Fibroblast of skin of left quadriceps (primary cell): ENCODE results near the gene COL7A1.

Experiments used
- DNase-seq, 2 experiments: peaks; one replicate each; pipeline ENCODE4 v3.0.0-alpha.2; 2013; ENCODE audit warnings: low read depth in 2 of 2

The COL7A1 gene

DNA sequence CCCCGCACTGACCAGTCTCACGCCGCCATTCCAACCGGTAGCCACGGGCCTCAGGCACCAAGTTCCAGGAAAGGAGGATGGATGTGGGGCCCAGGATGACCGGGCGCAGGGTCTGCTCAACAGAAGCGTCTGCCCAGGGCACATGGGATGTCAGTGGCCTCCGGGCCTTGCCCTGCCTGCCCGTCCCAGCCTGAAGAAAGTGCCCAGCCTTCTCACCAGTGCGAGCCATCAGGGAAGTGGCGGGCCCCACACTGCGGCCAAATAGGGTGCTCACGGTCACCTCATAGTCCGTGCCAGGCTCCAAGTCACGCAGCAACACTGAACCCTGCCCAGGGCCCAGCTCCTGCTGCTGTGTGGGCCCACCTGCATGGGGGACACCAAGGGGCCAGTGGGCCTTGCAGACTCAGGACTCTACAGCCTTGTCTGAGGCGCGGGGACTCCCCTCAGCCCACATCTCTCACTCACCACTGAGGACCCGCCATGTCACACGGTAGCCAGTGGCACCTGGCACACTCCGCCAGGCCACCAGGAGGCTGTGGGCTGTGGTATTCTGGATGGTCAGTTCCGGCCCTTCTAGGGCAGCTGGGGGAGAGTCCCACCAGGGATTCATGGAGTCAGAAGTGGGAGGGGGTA, 3.1 kb downstream of the COL7A1 start:
- DNase-seq: no peak

DNA sequence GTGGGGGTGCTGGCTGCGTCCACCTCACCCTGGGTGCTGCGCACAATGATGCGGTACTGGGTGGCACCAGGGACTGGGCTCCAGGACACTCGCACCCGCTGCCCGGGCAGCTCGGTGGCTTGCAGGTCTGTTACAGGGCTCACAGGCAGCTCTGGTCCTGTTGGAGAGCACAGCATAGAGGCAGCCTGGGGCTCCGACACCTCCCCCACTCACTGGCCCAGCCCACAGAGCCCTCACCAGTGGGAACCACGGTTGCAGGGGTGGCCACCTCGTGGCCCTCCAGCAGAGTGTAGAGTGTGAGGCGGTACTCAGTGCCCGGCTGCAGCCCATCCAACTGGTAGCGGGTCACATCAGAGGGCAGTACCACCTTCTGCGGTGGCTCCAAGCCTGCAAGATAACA, 3.7 kb downstream of the COL7A1 start:
- no peak for DNase-seq

DNA sequence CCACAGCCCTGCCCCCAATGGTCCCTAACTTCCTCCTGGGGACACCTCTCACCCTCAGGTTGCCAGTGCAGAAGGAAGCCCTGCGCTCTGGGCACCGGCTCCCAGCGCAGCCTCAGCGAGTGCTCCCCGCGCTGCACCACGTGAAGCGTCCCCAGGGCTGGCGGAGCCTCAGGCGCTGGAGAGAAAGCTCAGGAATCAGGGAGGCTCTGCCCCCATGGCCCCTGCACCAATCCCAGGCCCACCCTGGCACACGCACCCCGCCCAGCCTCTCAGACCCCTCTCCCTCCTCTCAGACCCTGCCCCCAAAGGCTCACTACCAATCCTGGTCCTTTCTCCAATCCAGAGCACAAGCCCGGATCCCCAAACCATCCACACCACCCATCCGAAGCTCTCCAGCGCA, 6.9 kb downstream of the COL7A1 start:
- no peak for DNase-seq

DNA sequence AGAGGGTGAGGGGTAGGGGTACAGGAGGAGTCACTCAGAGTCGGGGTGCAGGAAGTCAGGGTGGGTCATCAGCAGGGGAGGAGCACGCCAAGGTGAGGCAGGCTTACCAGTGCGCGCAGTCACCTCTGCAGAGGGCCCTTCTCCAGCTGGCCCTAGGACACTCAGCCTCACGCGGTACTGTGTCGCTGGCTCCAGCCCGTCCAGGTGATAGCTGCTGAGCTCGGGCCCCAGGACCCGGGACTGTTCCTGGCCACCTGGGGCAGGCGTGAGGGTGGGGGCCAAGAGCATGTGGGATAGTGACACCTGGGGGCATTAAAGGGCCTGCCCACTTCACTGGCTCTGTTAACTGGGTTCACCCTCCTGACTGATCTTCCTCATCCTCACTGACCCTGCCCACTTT, 7.4 kb downstream of the COL7A1 start:
- DNase-seq: no peak

DNA sequence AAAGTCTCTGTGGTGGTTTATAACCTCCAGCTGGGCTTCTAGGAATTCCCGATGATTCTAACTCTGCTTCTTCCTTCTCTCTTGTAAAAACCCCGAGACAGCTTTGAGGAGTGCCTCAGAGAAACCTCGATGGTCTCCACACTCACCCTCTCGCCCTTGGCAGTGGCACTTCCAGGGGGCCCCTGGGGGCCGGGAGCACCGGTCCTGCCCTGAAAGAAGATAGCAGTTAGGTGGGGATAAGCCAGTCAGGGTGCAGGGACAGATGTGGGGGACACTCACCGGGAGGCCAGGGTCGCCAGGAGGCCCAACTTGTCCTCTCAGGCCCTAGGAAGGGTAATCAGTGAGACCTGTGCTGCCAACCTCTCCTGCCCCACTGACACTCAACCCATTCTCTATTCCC, 9.7 kb downstream of the COL7A1 start:
- DNase-seq: no peak

DNA sequence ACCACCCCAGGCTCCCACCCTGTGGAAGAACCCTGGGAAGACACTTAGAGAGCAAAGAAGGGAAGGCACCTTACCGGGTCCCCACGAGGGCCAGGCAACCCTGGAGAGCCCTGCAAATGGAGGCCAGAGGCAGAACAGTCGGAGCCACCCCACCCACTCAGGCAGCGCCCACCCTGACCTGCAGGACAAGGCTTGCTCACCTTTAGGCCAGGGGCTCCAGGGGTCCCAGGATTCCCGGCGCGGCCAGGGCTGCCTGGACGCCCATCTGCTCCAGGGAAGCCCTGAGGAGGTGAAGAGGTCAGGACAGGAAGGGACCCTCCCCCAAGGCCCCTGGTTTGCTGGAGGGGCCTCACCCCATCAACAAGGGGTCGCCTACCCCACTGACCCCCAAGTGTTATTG, 10.3 kb downstream of the COL7A1 start:
- no peak for DNase-seq

DNA sequence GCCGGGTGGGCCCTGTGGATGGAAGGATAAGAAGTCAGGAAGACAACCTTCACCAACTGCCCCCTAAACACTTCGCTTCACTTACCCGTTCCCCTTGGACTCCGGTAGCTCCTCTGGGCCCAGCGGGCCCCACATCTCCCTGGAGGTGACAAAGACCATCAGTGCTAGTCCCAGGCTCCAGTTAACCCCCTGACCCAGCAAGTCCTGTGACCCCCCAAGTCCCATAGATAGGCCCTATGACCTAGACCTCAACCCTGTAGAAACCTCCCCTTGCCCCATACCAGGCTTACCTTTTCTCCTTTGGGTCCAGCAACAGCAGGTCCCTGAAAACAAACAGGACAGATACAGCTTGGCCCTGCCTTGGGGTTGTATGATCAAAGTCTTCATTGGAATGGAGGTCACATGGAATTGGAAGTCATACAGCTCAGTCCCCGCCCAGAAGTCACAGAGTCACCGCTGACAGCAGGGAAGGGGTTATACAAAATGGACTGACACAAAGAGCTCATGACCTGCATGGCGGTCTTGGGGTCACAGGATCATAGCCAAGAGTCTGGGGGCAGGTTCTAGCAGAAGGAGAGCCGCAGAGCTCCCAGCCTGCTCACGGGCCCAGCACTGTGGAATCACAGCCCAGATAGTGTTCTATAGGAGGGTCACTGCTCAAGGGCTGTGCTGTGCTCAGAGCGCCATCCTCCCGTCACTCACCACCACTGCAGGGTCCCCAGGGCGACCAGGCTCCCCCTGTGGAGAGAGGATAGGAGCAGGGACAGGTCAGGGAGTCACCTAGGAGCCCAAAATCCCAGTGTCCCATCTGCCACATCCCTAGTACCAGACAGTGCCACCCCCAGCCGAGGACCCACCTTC, 13.3 kb downstream of the COL7A1 start:
- no peak for DNase-seq

DNA sequence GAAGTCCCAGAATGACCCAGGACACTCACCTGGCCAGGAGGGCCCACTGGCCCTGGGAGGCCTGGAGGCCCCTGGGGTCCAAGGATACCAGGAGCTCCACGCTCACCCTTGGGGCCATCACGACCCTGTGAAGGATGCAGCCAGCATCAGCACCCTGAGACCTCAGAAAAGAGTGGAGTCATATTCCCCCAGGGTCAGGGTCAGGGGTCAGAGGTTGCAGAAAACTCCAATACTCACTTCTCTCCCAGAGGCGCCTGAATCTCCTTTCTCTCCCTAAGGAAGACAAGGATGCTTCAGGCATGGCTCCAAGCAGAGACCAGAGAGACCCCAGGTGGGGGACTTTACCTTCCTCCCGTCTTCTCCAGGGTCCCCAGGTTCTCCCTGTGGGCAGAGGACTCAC, 18.5 kb downstream of the COL7A1 start:
- DNase-seq: no peak

DNA sequence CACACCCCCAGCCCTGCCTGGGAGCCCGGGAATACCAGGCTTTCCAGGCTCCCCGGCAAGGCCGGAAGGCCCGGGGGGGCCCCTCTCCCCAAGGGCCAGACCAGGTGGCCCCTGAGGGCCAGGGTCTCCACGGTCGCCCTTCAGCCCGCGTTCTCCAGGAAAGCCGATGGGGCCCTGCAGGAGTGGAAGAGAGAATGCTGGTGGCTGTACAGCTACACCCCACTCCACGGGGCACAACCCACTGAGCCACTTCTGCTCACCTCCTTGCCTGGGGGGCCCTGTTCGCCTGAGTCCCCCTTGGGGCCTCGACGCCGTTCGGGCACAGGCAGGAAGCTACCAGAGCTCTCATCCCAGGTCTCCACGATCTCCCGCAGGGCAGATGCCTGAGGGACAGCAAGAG, 19.8 kb downstream of the COL7A1 start:
- DNase-seq: no peak

DNA sequence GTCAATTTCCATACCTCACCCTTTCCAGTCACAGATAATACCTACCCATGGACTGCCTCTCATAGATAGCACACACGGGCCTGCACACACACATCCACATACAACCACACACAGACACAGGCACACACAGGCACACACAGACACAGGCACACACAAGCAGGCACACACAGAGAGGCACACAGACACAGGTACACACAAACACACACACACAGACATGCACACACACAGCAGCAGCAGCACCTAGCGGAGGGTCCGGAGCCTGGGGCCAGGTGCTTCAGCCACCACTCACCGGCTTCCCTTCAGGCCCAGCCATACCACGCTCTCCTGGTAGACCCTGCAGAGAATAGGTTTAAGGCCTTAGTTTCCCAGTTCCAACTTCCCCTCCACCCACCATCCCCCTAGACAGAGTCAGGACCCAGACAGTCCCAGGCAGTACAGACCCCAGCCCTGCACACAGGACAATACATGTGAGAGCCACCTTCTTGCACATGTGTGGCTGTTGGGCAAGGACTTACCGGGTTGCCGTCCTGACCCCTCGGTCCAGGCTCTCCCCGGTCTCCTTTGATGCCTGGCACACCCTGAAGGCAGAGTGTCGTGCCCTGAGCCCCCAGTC, 21.1 kb downstream of the COL7A1 start:
- DNase-seq: no peak

DNA sequence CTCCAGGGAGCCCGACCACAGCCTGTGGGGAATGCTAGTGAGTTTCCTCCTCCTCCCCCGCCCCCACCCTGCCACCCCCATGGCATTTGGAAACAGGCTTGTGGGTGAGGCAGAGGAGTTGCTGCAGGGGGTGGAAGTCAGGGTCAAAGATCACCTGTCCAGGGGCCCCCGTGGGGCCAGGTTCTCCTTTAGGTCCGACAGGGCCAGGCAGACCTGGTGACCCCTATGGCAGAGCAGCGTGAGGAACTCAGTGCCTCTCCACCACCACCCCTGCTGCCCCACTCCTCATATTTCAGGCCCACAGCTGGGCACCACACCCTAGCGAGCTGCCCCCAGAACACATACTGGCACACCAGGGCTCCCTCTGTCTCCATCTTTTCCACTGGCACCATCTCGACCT, 22.6 kb downstream of the COL7A1 start:
- no peak for DNase-seq

DNA sequence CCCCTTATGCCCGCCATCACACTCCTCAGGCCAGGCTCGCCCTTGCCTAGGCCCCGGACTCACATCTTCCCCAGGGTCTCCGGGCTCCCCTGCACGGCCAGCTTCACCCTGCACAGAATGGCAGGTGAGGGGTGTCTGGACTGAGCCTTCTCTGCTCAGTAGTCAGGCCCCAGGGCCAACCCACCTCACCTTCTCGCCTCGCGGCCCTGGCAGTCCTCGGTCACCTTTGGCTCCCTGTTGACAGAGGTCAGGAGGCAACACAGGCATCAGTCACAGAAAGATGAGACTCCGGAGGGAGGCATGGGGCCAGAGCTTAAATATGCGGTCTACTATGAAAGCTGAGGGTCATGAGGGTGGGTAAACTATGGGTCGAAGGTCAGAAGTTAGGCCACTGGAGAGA, 23.2 kb downstream of the COL7A1 start:
- DNase-seq: no peak

DNA sequence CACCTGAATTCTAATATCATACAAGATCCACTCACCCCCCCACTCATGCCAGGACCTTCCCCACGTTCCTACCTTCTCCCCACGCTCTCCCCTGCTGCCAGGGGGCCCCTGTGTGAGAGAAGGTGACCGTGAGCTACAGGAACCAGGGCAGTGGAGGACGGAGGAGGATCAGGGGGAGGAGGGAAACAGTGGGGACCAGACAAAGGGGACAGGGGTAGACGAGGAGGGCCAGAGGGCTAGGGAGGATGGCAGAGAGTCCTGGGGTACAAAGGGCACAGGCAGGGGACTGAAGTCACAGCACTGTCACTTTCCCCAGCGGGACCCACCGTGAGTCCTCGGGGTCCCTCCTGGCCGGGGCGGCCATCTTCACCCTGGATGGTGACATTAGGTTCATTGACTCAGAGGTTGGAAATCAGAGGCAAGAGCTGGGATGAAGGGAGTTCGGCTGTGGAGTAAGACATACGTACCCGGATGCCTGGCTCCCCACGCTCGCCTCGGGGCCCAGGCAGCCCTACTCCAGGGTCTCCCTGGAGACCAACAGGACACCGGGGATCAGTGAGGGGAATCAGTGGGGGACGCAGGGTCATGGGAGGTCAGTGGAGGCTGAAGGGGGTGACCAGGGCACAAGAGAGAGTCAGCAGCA, 25.2 kb downstream of the COL7A1 start:
- DNase-seq: no peak

DNA sequence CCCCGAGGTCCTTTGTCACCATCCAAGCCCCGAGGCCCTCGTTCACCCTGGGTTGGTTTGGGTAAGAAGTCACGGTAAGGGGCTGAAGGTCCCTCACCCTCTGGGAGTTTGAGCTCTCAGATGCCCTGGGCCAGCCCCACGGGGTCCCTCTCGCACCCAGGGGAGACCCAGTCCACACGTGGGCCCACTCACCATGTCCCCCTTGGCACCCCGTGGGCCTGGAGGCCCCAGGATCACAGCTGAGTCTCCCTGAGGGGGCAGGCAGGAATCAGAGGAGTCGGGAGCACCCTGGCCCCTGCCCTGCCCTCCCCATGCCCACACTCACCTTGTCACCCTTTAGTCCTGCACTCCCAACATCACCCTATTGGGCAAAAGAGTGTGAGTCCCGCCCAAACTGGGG, 25.7 kb downstream of the COL7A1 start:
- DNase-seq: no peak

DNA sequence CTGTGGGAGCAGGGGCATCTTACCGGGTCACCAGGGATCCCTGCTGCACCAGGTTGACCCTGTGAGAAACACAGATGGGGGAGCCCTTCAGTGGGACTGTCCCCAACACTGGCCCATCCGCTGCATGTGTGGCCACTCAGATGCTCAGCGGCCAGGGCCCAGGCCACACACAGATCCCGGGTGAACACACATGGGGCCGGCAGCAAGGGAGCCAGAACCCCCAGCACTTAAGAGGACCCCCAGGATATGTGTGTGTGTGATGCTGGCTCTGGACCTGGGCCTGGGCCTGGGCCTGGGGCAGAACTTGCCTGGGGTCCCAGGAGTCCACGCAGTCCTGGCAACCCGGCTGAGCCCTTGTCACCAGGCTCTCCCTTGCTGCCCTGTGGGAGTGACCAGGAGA, 26.7 kb downstream of the COL7A1 start:
- DNase-seq: no peak

DNA sequence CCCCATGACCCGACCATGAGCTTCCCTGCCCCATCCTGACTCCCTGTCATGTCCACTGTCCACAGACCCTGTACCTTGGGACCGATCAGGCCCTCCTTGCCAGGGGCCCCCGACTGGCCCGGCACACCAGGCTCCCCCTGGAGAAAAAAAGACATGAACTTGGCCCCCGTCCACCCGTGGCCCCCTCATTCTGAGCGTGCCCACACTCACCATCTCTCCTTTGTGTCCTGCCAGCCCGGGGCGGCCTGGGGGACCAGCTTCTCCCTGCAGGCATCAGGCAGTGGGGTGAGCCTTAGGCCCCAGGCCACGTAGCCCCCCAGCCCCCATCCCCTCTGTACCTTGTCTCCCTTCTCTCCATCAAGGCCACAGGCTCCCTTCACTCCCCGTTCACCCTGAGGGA, 27.6 kb downstream of the COL7A1 start:
- DNase-seq: no peak

DNA sequence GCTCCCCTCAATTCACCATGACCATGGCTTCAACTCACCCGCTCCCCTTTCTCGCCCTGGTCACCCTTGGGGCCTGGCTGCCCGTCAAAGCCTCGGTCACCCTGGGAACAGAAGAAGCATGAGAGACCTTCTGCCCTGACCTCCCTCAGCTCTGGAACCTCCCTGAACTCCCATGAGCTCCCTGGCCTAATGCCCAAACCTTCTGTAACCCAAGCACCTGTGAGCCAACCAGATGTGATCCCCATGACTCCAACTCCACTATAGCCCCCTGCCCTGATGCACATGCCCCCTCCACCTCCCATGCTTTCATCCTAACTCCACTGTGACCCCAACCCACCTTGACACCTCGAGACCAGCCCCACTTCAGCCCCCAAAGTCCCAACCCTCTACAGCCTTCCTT, 28.0 kb downstream of the COL7A1 start:
- DNase-seq: no peak

DNA sequence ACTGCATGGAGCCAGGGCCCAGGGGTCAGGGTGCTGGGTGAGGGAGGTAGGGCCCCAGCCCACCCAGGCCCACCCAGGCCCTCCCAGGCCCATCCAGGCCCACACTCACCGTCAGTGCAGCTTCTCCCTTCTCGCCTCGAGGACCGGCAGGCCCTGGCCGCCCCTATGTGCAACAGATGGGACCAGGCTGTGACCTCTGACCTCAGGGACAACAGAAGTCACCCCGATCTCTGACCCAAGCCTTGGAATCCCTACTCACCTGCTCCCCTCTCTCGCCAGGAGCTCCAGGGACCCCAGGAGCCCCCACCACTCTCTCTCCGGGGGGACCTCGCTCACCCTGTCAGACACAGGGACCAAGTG, 28.7 kb downstream of the COL7A1 start:
- no peak for DNase-seq

DNA sequence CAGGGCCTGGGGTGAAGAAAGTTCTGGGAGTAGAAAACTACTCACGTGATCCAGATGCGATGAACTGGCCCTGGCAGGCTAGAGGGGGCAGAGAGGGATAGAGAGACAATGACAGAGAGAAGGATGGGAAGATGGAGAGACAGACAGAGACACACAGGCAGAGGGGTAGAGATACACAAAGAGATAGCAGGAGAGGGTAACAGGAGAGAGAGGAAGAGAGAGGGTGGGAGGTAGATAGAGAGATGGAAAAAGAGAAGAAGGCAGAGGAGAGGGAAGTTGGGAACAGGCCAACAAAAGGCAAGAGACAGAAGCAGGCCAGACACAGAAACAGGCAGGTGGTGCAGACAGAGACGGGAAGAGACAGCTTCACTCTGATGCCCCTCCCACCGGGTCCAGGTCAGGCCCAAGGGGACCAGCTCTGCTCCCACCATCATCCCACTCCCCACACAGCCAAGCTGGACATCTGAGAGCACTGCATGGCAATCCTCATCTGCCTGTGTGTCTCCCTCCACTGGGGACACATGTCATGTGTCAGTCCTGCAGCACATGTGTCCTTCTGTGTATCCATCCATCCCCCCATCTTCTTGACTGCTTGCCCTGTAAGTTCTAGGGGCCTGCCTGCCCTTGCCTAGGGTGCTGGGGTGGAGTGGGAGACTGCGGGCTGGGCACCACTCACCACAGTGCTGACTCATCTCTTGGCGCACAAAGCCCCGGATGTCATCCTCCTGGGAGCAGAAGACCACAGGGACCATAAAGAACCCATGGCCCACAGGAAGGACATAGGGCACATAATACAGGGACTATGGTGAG, 29.3 kb downstream of the COL7A1 start:
- DNase-seq: no peak

DNA sequence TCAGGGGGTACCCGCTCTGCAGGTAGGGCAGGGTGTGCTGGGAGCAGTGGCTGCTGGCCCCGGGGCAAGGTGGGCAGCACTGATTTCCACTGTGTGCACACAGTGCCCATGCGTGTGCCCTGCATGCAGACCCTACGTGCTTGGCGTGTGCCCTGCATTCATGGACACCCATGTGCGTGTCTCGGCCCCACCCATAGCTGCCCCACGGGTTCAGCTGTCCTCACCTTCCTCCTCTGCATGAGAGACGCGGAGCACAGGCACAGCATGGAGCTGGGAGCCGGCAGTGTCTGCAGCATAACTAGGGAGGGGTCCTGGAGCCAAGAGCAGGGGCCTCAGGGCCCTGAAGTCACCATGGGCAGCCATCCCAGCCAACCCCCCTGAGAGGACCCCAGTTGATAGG, 29.9 kb downstream of the COL7A1 start:
- DNase-seq: no peak

DNA sequence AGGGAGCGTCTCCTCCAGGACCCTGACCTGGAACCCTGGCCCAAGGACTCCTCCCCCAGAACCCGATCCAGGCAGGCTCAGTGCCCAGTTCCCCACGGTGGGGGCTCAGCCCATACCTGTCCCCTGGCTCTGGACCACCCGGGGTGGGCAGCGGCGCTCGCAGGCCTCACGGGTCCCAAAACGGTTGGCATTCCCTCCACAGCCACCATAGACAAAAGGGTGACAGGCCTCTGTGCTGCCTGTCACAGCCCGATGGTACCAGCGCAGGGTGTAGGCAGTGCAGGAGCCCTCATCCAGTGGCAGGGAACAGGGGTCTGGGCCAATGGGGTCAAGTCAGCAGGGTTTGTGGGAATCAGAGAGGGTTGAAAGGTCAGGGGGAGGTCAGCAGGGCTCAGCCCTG, 30.5 kb downstream of the COL7A1 start:
- no peak for DNase-seq

DNA sequence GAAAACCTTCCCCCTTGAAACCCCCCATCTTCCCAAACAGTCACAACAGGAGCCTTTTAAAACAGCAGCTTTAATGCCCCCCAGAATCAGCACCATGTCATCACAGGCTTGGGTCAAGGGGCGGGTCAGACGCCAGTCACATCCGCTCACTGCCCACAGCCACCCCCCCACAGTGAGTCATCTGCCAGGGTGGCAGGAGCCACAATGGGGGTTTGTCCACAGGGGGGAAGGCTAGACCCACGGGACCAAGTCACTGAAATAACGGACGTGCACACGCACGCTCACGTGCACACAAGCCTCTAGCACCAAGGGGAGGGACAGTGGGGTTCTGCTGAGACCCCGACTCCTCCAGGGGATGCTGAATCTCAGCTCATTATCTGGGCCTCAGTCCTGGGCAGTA, 31.1 kb downstream of the COL7A1 start:
- no peak for DNase-seq
